Stimulated activated CD8-positive, alpha-beta memory T cell treated with anti-CD3 and anti-CD28 coated beads, Interleukin-7, amount 100 ng/mL, for 48 hours (primary cell): Measurements from ENCODE around the gene LINC01488.

Source experiments
- DNase-seq, 2 donors: peaks; one replicate each; pipeline ENCODE4 v3.0.0-alpha.2; 2020; ENCODE audit warnings: low read depth in 1 of 2; ENCODE audit errors: extremely low read depth in 1 of 2

Gene LINC01488

GRCh38 chr11:69475866-69476471, 5.5 kb upstream of the LINC01488 start:
- DNase-seq = no peak

GRCh38 chr11:69476509-69476961, 4.9 kb upstream of the LINC01488 start:
- DNase-seq = no peak

GRCh38 chr11:69477086-69477485, 4.4 kb upstream of the LINC01488 start:
- DNase-seq = no peak

GRCh38 chr11:69479591-69480271, 1.7 kb upstream of the LINC01488 start:
- DNase-seq = no peak

- DNase-seq = no peak
Observed at GRCh38 chr11:69480547-69481392, 693 bp upstream of the LINC01488 start.

GRCh38 chr11:69482322-69482721, 859 bp downstream of the LINC01488 start:
- no peak for DNase-seq

GRCh38 chr11:69483170-69483569, 1.7 kb downstream of the LINC01488 start:
- no peak for DNase-seq

GRCh38 chr11:69483691-69484426, 2.4 kb downstream of the LINC01488 start:
- DNase-seq = no peak

- DNase-seq = no peak
Observed at GRCh38 chr11:69484427-69485259, 3.2 kb downstream of the LINC01488 start.

GRCh38 chr11:69485337-69486041, 4.0 kb downstream of the LINC01488 start:
- no peak for DNase-seq

GRCh38 chr11:69486056-69486772, 4.8 kb downstream of the LINC01488 start:
- DNase-seq = no peak

- DNase-seq = no peak
Observed at GRCh38 chr11:69486773-69487291, 5.4 kb downstream of the LINC01488 start.

GRCh38 chr11:69487391-69487790, 5.9 kb downstream of the LINC01488 start:
- no peak for DNase-seq

- no peak for DNase-seq
Observed at GRCh38 chr11:69487849-69488542, 6.5 kb downstream of the LINC01488 start.

GRCh38 chr11:69488543-69488940, 7.1 kb downstream of the LINC01488 start:
- DNase-seq = no peak

- no peak for DNase-seq
Observed at GRCh38 chr11:69489031-69489745, 7.7 kb downstream of the LINC01488 start.

GRCh38 chr11:69489746-69490365, 8.4 kb downstream of the LINC01488 start:
- no peak for DNase-seq
